B cell (primary cell): Measurements from ENCODE around the gene GIGYF2.

Source experiments
- CTCF ChIP-seq: fragments of 200-600 bp; IDR thresholded peaks from one replicate; pipeline ENCODE4 v1.8.0; 2022; ENCODE audit warnings: antibody characterized with exemption, mild to moderate bottlenecking
- EZH2 ChIP-seq: IDR thresholded peaks from 2 replicates; pipeline ENCODE4 v1.6.1; 2012; ENCODE audit warnings: borderline replicate concordance, low read depth, mild to moderate bottlenecking, moderate library complexity, low read length; ENCODE audit not compliant: insufficient read depth, poor library complexity, severe bottlenecking

GRCh38 chr2:232675381-232675780, 21.8 kb upstream of the GIGYF2 start:
- no peak for TF ChIP-seq CTCF
- TF ChIP-seq EZH2: no peak
